ENCODE data around the gene MOB3B.

DNA sequence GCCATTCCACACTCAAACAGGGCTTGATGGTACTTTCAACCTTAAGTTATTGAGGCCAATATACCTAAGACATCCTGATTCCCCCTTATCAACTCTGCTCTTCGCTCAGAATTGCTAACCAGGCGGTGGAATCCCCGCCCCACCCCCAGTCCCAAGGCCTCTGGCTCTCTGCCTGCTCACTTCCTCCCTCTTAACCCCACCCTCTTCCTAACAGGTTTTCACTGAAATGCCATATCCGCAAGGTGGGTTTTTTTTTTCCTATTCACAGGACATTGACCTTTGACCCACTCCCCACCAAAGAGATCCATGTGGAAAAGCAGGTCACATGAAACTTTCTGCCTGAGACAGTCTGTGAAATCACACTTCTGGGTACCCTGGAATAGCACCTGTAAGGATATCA lies 72.2 kb downstream of the MOB3B start:
- TF ChIP-seq FOXK2 (IDR thresholded peaks at IDR 0.05), result no peak
- TF ChIP-seq ZNF384 (IDR thresholded peaks at IDR 0.05), result no peak
- no peak for TF ChIP-seq SUZ12 (IDR thresholded peaks at IDR 0.05)
- no peak for TF ChIP-seq BHLHE40 (IDR thresholded peaks at IDR 0.05; ENCODE audit: borderline replicate concordance)
- TF ChIP-seq, protein P1, sequence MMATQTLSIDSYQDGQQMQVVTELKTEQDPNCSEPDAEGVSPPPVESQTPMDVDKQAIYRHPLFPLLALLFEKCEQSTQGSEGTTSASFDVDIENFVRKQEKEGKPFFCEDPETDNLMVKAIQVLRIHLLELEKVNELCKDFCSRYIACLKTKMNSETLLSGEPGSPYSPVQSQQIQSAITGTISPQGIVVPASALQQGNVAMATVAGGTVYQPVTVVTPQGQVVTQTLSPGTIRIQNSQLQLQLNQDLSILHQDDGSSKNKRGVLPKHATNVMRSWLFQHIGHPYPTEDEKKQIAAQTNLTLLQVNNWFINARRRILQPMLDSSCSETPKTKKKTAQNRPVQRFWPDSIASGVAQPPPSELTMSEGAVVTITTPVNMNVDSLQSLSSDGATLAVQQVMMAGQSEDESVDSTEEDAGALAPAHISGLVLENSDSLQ (IDR thresholded peaks at IDR 0.05), result no peak
- no peak for TF ChIP-seq CTBP1 (IDR thresholded peaks at IDR 0.05; ENCODE audit: borderline replicate concordance)
